Endothelial cell of umbilical vein (primary cell): Measurements from ENCODE around the gene VIPR2. TPM values are rescaled to one million over a fixed set of nuclear protein-coding genes. Genes with fewer than 3 reads are reported as not detected.
"Not testable (repeated sequence)": the region's sequence is repeated elsewhere in the genome, so short reads cannot be mapped to it uniquely, and the experiment has no call there.

Experiments used
- BruUV-seq: library from RNA; stranded (reverse); fragments of 400-500 nt; replicated peaks from 2 replicates; lab custom pipeline; 2021; lab: Mats Ljungman, UMichigan
- CTCF ChIA-PET: fragments of 300-600, 350-600 bp; sonication (Branson Sonifier 250); formaldehyde crosslinking; loops from one replicate; lab custom pipeline; 2021; ENCODE audit warnings: antibody characterized with exemption, inconsistent platforms; lab: Charles Lee
- POLR2A ChIA-PET: fragments of 300-600, 350-600 bp; sonication (Branson Sonifier 250); formaldehyde crosslinking; loops from one replicate; lab custom pipeline; 2021; ENCODE audit warnings: antibody characterized with exemption, inconsistent platforms; lab: Charles Lee
- DNase-seq: peaks from one replicate; pipeline ENCODE4 v3.0.0-alpha.2; 2011; ENCODE audit warnings: low read depth, low spot score
- FAIRE-seq: peaks from 2 replicates; lab custom pipeline; 2011; peaks lifted over from hg19 to GRCh38; lab: Jason Lieb, UNC
- H2AFZ ChIP-seq: 2 replicates; pipeline ENCODE4 v1.6.0; 2012; ENCODE audit warnings: low read depth, low read length, control low read depth, inconsistent platforms
- H3K27ac ChIP-seq: 2 replicates; pipeline ENCODE4 v1.5.1; 2011; ENCODE audit warnings: low read depth, mild to moderate bottlenecking, control low read depth, low read length, moderate library complexity; ENCODE audit not compliant: insufficient read depth
- H3K27me3 ChIP-seq, 2 experiments: 2 replicates each; pipeline versions ENCODE4 v1.6.0 to v1.6.1; 2011; ENCODE audit warnings: low read length in 2 of 2, mixed read lengths in 1 of 2; ENCODE audit not compliant: control insufficient read depth in 2 of 2, insufficient read depth in 2 of 2
- H3K36me3 ChIP-seq, 2 experiments: 2 replicates in 1 of 2; 3 replicates in 1 of 2; pipeline ENCODE4 v1.5.1; 2011; ENCODE audit warnings: low read length in 2 of 2, mild to moderate bottlenecking in 1 of 2, moderate library complexity in 1 of 2; ENCODE audit not compliant: control insufficient read depth in 2 of 2, insufficient read depth in 2 of 2; ENCODE audit errors: extremely low read depth in 1 of 2
- H3K4me1 ChIP-seq: 3 replicates; pipeline ENCODE4 v1.5.1; 2011; ENCODE audit warnings: mild to moderate bottlenecking, low read length; ENCODE audit not compliant: control insufficient read depth, insufficient read depth; ENCODE audit errors: extremely low read depth
- H3K4me2 ChIP-seq: 2 replicates; pipeline ENCODE4 v1.6.1; 2011; ENCODE audit warnings: low read length, control low read depth, mixed read lengths; ENCODE audit not compliant: insufficient read depth
- H3K4me3 ChIP-seq, 3 experiments: fragments of 200-600 bp in 1 of 3; sonication (generic), shearing (Covaris generic) in 1 of 3; replicated peaks in 1 of 3; 2 replicates each; pipeline ENCODE4 v1.5.1; 2011 to 2016; ENCODE audit warnings: control low read depth in 3 of 3, low read length in 3 of 3, mild to moderate bottlenecking in 2 of 3, inconsistent platforms in 1 of 3, low read depth in 1 of 3, moderate library complexity in 1 of 3; ENCODE audit not compliant: insufficient read depth in 1 of 3
- H3K79me2 ChIP-seq: 2 replicates; pipeline ENCODE4 v1.6.0; 2012; ENCODE audit warnings: low read length, inconsistent platforms; ENCODE audit not compliant: control insufficient read depth, insufficient read depth
- H3K9ac ChIP-seq: replicated peaks from 2 replicates; pipeline ENCODE3; 2011; ENCODE audit warnings: low read length, control low read depth; ENCODE audit not compliant: insufficient read depth; ENCODE audit errors: extremely low read depth
- H3K9me1 ChIP-seq: replicated peaks from 3 replicates; pipeline ENCODE4 v1.6.0; 2011; ENCODE audit warnings: mild to moderate bottlenecking, low read length; ENCODE audit not compliant: control insufficient read depth, insufficient read depth; ENCODE audit errors: extremely low read depth
- H3K9me3 ChIP-seq: replicated peaks from 2 replicates; pipeline ENCODE4 v1.5.1; 2012; ENCODE audit warnings: low read length, inconsistent platforms; ENCODE audit not compliant: control insufficient read depth, insufficient read depth
- H4K20me1 ChIP-seq: replicated peaks from 2 replicates; pipeline ENCODE3; 2011; ENCODE audit warnings: mild to moderate bottlenecking, low read length; ENCODE audit not compliant: control insufficient read depth, insufficient read depth; ENCODE audit errors: extremely low read depth
- JUN ChIP-seq: IDR thresholded peaks from 2 replicates; pipeline ENCODE4 v1.6.1; 2011; ENCODE audit warnings: borderline replicate concordance, low read depth; ENCODE audit not compliant: insufficient read length, insufficient read depth
- dilution Hi-C: fragments of 300-500 bp; cut with MboI; formaldehyde crosslinking; loops from one replicate; pipeline ENCODE4 v1.15.0; 2019; ENCODE audit warnings: low sequenced_read_pairs; ENCODE audit not compliant: extremely low pct_ligation_motif_present
- intact Hi-C: fragments of 100-400 bp; cut with micrococcal nuclease; formaldehyde crosslinking; loops from one replicate; pipeline ENCODE4 v1.10.0; 2022
- polyA plus RNA-seq, 4 experiments: library from polyadenylated mRNA; depleted of rRNA in 3 of 4; stranded (reverse) in 3 of 4; unstranded in 1 of 4; fragments of >200 nt; gene quantifications; 2 replicates each; pipeline versions ENCODE4 v1.2.1 to v1.2.3, GENCODE V29; 2011 to 2012; ENCODE audit warnings: missing spikeins in 1 of 4
- total RNA-seq: library from RNA; stranded (reverse); gene quantifications from 2 replicates; pipeline ENCODE4 v1.2.3, GENCODE V29; 2021

VIPR2 gene
- total and polyA plus RNA-seq, 2 donors (not counting 3 experiments of a cell fraction or from before 2014, with no cell fraction given) = not detected

DNA sequence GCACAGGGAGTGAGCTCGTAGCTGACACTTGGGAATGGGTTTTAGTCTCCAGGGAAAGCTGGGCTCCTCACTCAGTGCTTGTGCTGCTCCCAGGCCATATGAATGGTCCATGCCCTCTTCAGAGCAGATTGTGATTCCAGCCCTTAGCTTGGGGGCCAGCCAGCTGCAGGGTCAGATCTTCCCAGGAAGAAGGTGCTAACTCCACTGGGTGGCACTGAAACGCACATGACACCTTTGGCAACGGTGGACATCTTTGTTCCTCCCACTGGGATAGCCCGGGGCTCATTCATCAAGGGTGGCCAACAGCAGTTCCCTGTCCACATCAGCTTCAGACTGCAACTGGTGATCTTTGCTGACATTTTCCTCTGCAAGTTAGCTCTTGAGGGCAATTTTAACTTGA lies 159.1 kb downstream of the VIPR2 start:
- Histone ChIP-seq H3K4me1 (no peaks in the 10 kb centered on the region), H3K27ac (no peak overlapping the region), H2AFZ (no peak overlapping the region), H4K20me1 (no peaks in the 10 kb centered on the region), H3K9me3 (peaks cover 5% of the 10 kb centered on the region), H3K9me1 (no peaks in the 10 kb centered on the region), H3K9ac (no peak overlapping the region), H3K4me2 (no peak overlapping the region), H3K79me2 (no peaks in the 10 kb centered on the region), H3K4me3 (no peak overlapping the region), H3K27me3 (no peaks in the 10 kb centered on the region), H3K36me3 (no peaks in the 10 kb centered on the region)
- FAIRE-seq (no peak), DNase-seq (no peak)
- TF ChIP-seq JUN = no peak
- ChIA-PET CTCF (interaction anchor here (1.0 to 1.4 kb wide), 2 partner anchors 8 to 289 kb away, joined by 3 to 4 read pairs; no protein-coding TSS in a partner anchor), POLR2A (no interaction called here)
- intact Hi-C loops (no loop called here), dilution Hi-C loops (no loop called here)
- no TSS peak for BruUV-seq

GRCh38 chr7:158984007-158984406 lies 160.7 kb downstream of the VIPR2 start:
- H3K4me2 ChIP-seq, H3K4me1 ChIP-seq, BruUV-seq, H4K20me1 ChIP-seq, H3K27ac ChIP-seq, H3K4me3 ChIP-seq, H3K9me3 ChIP-seq, CTCF ChIA-PET, H3K79me2 ChIP-seq, POLR2A ChIA-PET, H3K27me3 ChIP-seq, DNase-seq, intact Hi-C loops, H3K36me3 ChIP-seq, H2AFZ ChIP-seq, dilution Hi-C loops, FAIRE-seq, H3K9me1 ChIP-seq, H3K9ac ChIP-seq: not testable (repeated sequence)

DNA sequence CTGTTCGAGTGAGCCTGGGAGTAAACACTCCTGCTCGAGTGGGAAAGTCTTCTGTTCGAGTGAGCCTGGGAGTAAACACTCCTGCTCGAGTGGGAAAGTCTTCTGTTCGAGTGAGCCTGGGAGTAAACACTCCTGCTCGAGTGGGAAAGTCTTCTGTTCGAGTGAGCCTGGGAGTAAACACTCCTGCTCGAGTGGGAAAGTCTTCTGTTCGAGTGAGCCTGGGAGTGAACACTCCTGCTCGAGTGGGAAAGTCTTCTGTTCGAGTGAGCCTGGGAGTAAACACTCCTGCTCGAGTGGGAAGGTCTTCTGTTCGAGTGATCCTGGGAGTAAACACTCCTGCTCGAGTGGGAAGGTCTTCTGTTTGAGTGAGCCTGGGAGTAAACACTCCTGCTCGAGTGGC lies 162.6 kb downstream of the VIPR2 start:
- H3K9me3 ChIP-seq, H2AFZ ChIP-seq, H3K27ac ChIP-seq, BruUV-seq, intact Hi-C loops, H3K79me2 ChIP-seq, dilution Hi-C loops, H3K9me1 ChIP-seq, H3K4me3 ChIP-seq, POLR2A ChIA-PET, H3K36me3 ChIP-seq, H3K4me1 ChIP-seq, H3K4me2 ChIP-seq, H4K20me1 ChIP-seq, CTCF ChIA-PET, FAIRE-seq, H3K9ac ChIP-seq, H3K27me3 ChIP-seq, DNase-seq: not testable (repeated sequence)
